SK-N-SH treated with all-trans-retinoic acid at 6 μM for 48 hours (cell line): Measurements from ENCODE around the gene CTRB1.

ENCODE experiments used
- ATAC-seq: fragments of 200-7000 bp; cut with Tn5 transposase; 3 replicates; pipeline ENCODE4 v1.9.1; 2020; ENCODE audit warnings: mild to moderate bottlenecking, moderate library complexity
- BACH2 ChIP-seq: fragments of 250-450 bp; sonication (Bioruptor Pico); IDR thresholded peaks from 2 replicates; pipeline ENCODE4 v1.9.0; 2021; ENCODE audit warnings: mild to moderate bottlenecking, borderline replicate concordance
- CSDC2 ChIP-seq: fragments of 250-450 bp; sonication (Bioruptor Pico); IDR thresholded peaks from 2 replicates; pipeline ENCODE4 v1.5.0; 2020; ENCODE audit warnings: mild to moderate bottlenecking, moderate library complexity
- CSRNP3 ChIP-seq: fragments of 250-450 bp; sonication (Bioruptor Pico); IDR thresholded peaks from 2 replicates; pipeline ENCODE4 v1.5.1; 2021; ENCODE audit warnings: mild to moderate bottlenecking, moderate library complexity
- ESRRG ChIP-seq: fragments of 250-450 bp; sonication (Bioruptor Pico); IDR thresholded peaks from 2 replicates; pipeline ENCODE4 v1.6.1; 2021; ENCODE audit warnings: mild to moderate bottlenecking
- GLIS3 ChIP-seq: fragments of 250-450 bp; sonication (Bioruptor Pico); IDR thresholded peaks from 2 replicates; pipeline ENCODE4 v1.5.0; 2020; ENCODE audit warnings: mild to moderate bottlenecking, moderate library complexity
- ISL1 ChIP-seq: fragments of 250-450 bp; sonication (Bioruptor Pico); IDR thresholded peaks from 2 replicates; pipeline ENCODE4 v2.1.2; 2022; ENCODE audit warnings: mild to moderate bottlenecking, moderate library complexity
- OSR1 ChIP-seq: fragments of 250-450 bp; sonication (Bioruptor Pico); IDR thresholded peaks from 2 replicates; pipeline ENCODE4 v1.8.0; 2022; ENCODE audit warnings: moderate library complexity, mild to moderate bottlenecking, inconsistent platforms
- PATZ1 ChIP-seq: fragments of 250-450 bp; sonication (Bioruptor Pico); IDR thresholded peaks from 2 replicates; pipeline ENCODE4 v1.8.0; 2020; ENCODE audit warnings: mild to moderate bottlenecking, moderate library complexity, borderline replicate concordance
- POU6F1 ChIP-seq: fragments of 250-450 bp; sonication (Bioruptor Pico); IDR thresholded peaks from 2 replicates; pipeline ENCODE4 v1.8.0; 2021; ENCODE audit warnings: low read depth, mild to moderate bottlenecking, moderate library complexity, borderline replicate concordance
- PPARA ChIP-seq: fragments of 250-450 bp; sonication (Bioruptor Pico); IDR thresholded peaks from 2 replicates; pipeline ENCODE4 v1.5.0; 2020; ENCODE audit warnings: mild to moderate bottlenecking, borderline replicate concordance
- RARB ChIP-seq: fragments of 250-450 bp; sonication (Bioruptor Pico); IDR thresholded peaks from 2 replicates; pipeline ENCODE4 v1.8.0; 2021; ENCODE audit warnings: mild to moderate bottlenecking, moderate library complexity
- SNAI2 ChIP-seq: fragments of 250-450 bp; sonication (Bioruptor Pico); IDR thresholded peaks from 2 replicates; pipeline ENCODE4 v1.5.0; 2020; ENCODE audit warnings: mild to moderate bottlenecking, moderate library complexity
- TCF4 ChIP-seq: fragments of 250-450 bp; sonication (Bioruptor Pico); IDR thresholded peaks from 2 replicates; pipeline ENCODE4 v1.8.0; 2021; ENCODE audit warnings: mild to moderate bottlenecking, moderate library complexity, borderline replicate concordance
- TOX ChIP-seq: fragments of 250-450 bp; sonication (Bioruptor Pico); IDR thresholded peaks from 2 replicates; pipeline ENCODE4 v1.8.0; 2021; ENCODE audit warnings: mild to moderate bottlenecking, moderate library complexity, borderline replicate concordance
- ZFP3 ChIP-seq: fragments of 250-450 bp; sonication (Bioruptor Pico); IDR thresholded peaks from 2 replicates; pipeline ENCODE4 v1.5.0; 2020; ENCODE audit warnings: mild to moderate bottlenecking, moderate library complexity
- ZFP30 ChIP-seq: fragments of 450-650 bp; formaldehyde crosslinking; IDR thresholded peaks from 2 replicates; pipeline ENCODE4 v1.5.0; 2022; ENCODE audit warnings: mild to moderate bottlenecking, moderate library complexity
- ZNF565 ChIP-seq: fragments of 450-650 bp; formaldehyde crosslinking; conservative IDR thresholded peaks from 2 replicates; pipeline ENCODE4 v1.5.0; 2020; ENCODE audit warnings: low read depth, mild to moderate bottlenecking, moderate library complexity
- TF ChIP-seq, protein P1 (sequence below): fragments of 250-450 bp; sonication (Bioruptor Pico); IDR thresholded peaks from 2 replicates; pipeline ENCODE4 v1.5.0; 2020; ENCODE audit warnings: mild to moderate bottlenecking, moderate library complexity

CTRB1 gene

GRCh38 chr16:75216127-75216526 is 2.7 kb upstream of the CTRB1 start:
- ATAC-seq: no peak
- no peak for TF ChIP-seq TCF4 (CRISPR knock-in tag)
- TF ChIP-seq OSR1: no peak
- no peak for TF ChIP-seq BACH2 (CRISPR knock-in tag)
- TF ChIP-seq RARB (CRISPR knock-in tag): no peak
- no peak for TF ChIP-seq PATZ1
- TF ChIP-seq ZFP3 (CRISPR knock-in tag): no peak
- TF ChIP-seq ZFP30 (CRISPR knock-in tag): no peak
- no peak for TF ChIP-seq TOX (CRISPR knock-in tag)
- no peak for TF ChIP-seq ZNF565 (CRISPR knock-in tag)
- TF ChIP-seq CSDC2 (CRISPR knock-in tag): no peak
- no peak for TF ChIP-seq GLIS3 (CRISPR knock-in tag)
- no peak for TF ChIP-seq CSRNP3 (CRISPR knock-in tag)
- TF ChIP-seq, protein P1, sequence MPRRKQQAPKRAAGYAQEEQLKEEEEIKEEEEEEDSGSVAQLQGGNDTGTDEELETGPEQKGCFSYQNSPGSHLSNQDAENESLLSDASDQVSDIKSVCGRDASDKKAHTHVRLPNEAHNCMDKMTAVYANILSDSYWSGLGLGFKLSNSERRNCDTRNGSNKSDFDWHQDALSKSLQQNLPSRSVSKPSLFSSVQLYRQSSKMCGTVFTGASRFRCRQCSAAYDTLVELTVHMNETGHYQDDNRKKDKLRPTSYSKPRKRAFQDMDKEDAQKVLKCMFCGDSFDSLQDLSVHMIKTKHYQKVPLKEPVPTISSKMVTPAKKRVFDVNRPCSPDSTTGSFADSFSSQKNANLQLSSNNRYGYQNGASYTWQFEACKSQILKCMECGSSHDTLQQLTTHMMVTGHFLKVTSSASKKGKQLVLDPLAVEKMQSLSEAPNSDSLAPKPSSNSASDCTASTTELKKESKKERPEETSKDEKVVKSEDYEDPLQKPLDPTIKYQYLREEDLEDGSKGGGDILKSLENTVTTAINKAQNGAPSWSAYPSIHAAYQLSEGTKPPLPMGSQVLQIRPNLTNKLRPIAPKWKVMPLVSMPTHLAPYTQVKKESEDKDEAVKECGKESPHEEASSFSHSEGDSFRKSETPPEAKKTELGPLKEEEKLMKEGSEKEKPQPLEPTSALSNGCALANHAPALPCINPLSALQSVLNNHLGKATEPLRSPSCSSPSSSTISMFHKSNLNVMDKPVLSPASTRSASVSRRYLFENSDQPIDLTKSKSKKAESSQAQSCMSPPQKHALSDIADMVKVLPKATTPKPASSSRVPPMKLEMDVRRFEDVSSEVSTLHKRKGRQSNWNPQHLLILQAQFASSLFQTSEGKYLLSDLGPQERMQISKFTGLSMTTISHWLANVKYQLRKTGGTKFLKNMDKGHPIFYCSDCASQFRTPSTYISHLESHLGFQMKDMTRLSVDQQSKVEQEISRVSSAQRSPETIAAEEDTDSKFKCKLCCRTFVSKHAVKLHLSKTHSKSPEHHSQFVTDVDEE (CRISPR knock-in tag): no peak
- no peak for TF ChIP-seq ESRRG (CRISPR knock-in tag)
- TF ChIP-seq POU6F1 (CRISPR knock-in tag): no peak
- no peak for TF ChIP-seq ISL1

DNA sequence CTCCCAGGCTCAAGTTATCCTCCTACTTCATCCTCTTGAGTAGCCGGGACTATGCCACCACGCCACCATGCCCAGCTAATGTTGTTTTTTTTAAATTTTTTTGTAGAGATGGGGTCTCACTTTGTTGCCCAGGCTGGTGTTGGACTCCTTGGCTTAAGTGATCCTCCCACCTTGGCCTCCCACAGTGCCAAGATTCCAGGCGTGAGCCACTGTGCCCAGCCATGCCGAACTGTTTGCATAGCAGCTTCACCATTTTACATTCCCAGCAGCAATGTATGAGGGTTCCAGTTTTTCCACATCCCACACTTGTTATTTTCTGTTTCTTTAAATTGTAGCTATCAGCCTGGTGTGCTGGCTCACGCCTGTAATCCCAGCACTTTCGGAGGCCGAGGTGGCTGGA is 2.2 kb upstream of the CTRB1 start:
- ATAC-seq: no peak
- TF ChIP-seq OSR1: no peak
- TF ChIP-seq SNAI2 (CRISPR knock-in tag): no peak
- no peak for TF ChIP-seq ZNF565 (CRISPR knock-in tag)
- TF ChIP-seq TCF4 (CRISPR knock-in tag): no peak
- no peak for TF ChIP-seq PPARA (CRISPR knock-in tag)
- no peak for TF ChIP-seq ZFP3 (CRISPR knock-in tag)
- TF ChIP-seq, protein P1 (CRISPR knock-in tag): no peak
- TF ChIP-seq ESRRG (CRISPR knock-in tag): no peak
- no peak for TF ChIP-seq CSRNP3 (CRISPR knock-in tag)
- TF ChIP-seq CSDC2 (CRISPR knock-in tag): no peak
